ENCODE results near the gene SLC9A5.

SLC9A5 gene

GRCh38 chr16:67283039-67283825, 34.5 kb downstream of the SLC9A5 start:
- no peak for DNase-seq

GRCh38 chr16:67283826-67284555, 35.2 kb downstream of the SLC9A5 start:
- no peak for DNase-seq

- peak; percentile 80 for DNase-seq
These were observed 36.2 kb downstream of the SLC9A5 start for GRCh38 chr16:67284699-67285646.

GRCh38 chr16:67286441-67287235, 37.9 kb downstream of the SLC9A5 start:
- DNase-seq = no peak

GRCh38 chr16:67287960-67288359, 39.2 kb downstream of the SLC9A5 start:
- no peak for DNase-seq

GRCh38 chr16:67291461-67291860, 42.7 kb downstream of the SLC9A5 start:
- DNase-seq = no peak

DNA sequence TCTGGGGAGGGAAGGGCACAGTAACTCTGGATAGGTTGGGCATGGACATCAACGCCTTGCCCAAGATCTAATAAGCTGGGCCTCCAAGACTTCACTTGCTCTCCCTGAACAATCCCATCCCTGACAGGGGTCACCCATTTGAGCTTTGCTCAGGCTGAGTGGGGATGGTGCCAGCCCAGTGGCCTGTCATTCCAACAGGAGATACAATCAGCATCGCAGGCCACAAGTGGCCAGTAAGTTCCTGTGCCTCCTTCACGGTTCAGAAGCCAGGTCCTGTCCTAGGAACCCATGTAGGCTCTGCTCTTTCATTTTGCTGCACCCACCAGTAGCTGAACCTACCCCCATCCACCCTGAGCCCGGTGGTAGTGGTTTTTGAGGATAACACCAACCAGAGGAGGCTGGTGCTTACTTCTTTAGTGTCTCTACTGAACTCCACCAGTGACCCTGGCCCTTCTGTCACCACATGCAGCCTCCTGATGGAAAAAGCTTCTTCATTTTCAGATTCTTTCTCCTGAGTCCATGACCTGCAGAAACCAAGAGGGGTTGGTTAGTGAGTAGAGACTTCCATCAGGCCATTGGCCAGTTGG, 45.5 kb downstream of the SLC9A5 start:
- no peak for DNase-seq

DNA sequence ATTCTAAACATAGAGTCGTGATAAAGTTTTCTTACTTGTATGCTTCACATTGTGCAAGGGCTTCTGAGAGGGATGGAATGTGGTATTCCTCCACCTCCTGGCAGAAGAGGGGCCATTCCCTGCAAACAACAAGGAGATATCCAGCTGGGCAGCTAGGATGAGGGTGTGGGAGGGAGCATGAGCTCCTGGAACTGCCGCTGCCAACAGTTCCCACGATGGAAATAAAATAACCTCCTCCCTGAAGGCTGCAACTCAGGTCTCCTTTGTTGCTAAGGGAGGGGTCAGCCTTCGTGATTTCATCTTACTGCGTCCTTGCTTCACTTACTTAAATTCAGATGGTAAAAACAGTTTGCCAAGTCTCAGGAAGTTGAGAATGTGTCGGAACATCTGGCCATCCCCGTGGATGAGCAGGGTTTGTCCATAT, 46.2 kb downstream of the SLC9A5 start:
- DNase-seq = no peak

- DNase-seq = no peak
These were observed 47.6 kb downstream of the SLC9A5 start for GRCh38 chr16:67296420-67296819.

DNA sequence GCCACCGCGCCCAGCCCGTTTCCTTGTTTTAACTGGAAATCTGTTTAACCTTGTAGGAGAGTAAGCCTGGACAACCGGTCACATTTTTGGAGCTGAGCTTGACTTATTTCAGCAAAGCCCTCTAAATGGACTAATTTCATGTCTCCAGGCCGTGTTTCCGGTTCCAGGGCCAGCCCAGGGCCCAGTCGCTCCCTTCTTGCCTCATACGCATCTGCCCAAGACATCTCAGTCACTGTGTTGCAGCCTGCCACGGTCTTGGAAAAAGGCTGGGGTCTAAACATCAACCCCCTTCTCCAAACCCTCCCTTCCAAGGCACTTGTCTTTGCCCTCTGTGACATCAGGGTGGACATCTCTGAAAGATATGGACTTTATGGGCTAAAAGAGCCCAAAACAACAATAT, 49.5 kb downstream of the SLC9A5 start:
- DNase-seq = no peak

- no peak for DNase-seq
These were observed 50.5 kb downstream of the SLC9A5 start for GRCh38 chr16:67299269-67299668.

DNA sequence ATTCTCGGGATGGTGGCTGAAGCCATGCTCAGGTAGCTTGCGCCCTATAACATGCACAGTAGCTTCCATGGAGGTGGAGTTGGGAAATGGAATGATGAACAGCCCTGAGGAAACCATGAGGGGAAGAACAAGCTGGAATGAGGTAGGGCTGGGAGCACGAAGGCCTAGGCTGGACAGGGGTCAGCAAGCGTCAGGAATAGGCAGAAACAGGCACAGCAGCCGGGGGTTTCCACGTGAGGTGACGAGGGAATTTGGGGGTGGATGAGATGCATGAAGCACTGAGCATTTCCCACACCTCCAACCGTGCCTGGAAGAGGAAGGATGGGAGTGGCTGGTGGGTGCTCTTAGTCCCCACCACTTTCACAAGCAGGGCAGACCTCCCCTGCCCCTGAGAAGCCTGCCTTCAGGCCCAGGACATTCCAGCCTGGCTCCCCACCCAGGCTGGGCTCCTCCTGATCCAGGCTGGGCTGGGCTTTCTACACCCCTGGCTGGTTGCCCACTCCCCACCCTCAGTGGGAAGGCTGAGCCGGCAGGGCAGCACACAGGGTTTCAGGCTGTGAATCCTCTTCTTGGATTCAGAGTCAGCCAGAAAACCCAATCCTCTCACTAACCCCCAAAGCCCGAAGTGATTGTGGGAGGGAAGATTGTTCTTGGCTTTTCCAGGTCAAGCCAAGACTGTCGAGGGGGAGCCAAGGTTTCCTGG, 52.5 kb downstream of the SLC9A5 start:
- no peak for DNase-seq

GRCh38 chr16:67302076-67302475, 53.3 kb downstream of the SLC9A5 start:
- DNase-seq = no peak

GRCh38 chr16:67302970-67303369, 54.2 kb downstream of the SLC9A5 start:
- DNase-seq = no peak

GRCh38 chr16:67304020-67304419, 55.2 kb downstream of the SLC9A5 start:
- DNase-seq = no peak

- no peak for DNase-seq
These were observed 56.7 kb downstream of the SLC9A5 start for GRCh38 chr16:67305216-67306071.

- DNase-seq = no peak
These were observed 61.8 kb downstream of the SLC9A5 start for GRCh38 chr16:67310561-67310960.

- DNase-seq = no peak
These were observed 63.1 kb downstream of the SLC9A5 start for GRCh38 chr16:67311607-67312488.

- no peak for DNase-seq
These were observed 63.9 kb downstream of the SLC9A5 start for GRCh38 chr16:67312719-67313118.
